ENCODE results near the gene AHR.
"Not testable (repeated sequence)": the region's sequence is repeated elsewhere in the genome, so short reads cannot be mapped to it uniquely, and the experiment has no call there.

The AHR gene

DNA sequence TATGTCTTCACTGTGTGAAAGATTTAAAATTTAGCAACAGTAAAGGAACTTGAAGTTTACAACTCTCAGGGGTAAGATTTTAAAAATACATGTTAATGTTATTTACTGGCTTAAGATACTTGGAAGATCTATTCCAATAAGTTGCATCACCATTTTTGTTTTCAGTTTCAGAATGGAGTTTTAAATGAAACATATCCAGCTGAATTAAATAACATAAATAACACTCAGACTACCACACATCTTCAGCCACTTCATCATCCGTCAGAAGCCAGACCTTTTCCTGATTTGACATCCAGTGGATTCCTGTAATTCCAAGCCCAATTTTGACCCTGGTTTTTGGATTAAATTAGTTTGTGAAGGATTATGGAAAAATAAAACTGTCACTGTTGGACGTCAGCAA is 44.3 kb downstream of the AHR start:
- peak; percentile 15 for DNase-seq

DNA sequence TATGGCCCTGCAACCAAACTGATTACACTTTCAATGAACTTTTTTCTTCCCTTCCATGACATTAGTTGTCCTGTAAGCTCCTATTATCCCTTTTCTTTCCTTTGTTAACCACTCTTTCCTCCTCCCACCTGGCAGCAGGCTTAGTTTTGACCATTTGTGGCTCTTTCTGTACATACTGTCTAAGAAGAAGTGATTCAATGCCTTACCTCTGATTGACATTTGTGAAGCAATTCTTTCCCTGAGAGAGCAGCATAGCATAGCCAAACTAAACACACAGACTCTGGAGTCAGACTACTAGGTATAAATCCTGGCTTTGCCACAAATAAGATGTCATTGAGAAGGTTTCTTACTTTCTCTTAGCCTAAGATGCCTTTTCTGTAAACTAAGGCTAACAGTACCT is 48.9 kb downstream of the AHR start:
- no peak for DNase-seq

GRCh38 chr7:17348932-17349331 is 50.5 kb downstream of the AHR start:
- not testable (repeated sequence) for DNase-seq

DNA sequence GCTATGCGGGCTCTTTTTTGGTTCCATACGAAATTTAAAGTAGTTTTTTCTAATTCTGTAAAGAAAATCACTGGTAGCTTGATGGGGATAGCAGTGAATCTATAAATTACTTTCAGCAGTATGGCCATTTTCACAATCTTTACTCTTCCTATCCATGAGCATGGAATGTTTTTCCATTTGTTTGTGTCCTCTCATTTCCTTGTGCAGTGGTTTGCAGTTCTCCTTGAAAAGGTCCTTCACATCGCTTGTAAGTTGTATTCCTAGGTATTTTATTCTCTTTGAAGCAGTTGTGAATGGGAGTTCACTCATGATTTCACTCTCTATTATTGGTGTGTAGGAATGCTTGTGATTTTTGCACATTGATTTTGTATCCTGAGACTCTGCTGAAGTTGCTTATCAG is 51.9 kb downstream of the AHR start:
- not testable (repeated sequence) for DNase-seq

- not testable (repeated sequence) for DNase-seq
Measured at GRCh38 chr7:17353650-17354419, 55.4 kb downstream of the AHR start.

GRCh38 chr7:17354473-17354872 is 56.0 kb downstream of the AHR start:
- no peak for DNase-seq

DNA sequence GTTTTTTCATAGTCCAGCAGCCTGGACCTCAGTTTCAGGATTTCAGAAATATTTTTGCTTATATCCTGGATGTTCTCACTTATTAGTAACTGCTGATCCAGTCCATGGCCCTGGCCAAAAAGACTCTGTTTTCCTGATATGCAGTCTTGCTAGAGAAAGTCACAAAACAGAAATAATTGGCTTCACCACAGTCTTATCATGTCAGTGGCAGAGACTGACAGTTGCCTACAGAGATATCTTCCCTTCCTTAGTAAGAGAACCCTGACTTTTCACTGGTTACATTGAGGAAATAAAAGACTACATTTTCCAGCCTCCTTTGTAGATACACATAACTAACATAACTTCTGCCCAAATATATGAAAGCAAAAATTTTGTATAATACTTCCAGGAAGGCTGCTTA is 56.6 kb downstream of the AHR start:
- DNase-seq = no peak

- DNase-seq = no peak
Measured at GRCh38 chr7:17357952-17358351, 59.5 kb downstream of the AHR start.

DNA sequence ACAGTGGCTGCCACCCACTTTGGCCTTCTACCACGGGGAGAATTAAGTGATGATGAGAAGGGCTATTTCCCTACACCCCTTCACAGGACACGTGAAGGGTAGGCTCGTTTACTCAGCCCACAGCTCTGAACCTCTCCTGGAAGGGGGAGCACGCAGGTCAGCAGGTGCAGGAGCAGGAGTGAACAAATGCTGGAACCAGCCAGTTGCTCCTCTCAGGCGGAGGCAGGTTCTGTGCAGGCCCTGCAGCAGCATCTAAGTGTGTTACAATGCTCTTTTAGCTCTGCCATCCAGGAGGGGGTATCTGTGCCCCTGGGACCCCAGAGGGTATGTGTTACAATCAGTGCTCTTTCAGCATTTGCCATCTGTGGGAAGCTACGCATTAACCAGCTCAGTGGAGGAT is 61.2 kb downstream of the AHR start:
- no peak for DNase-seq

DNA sequence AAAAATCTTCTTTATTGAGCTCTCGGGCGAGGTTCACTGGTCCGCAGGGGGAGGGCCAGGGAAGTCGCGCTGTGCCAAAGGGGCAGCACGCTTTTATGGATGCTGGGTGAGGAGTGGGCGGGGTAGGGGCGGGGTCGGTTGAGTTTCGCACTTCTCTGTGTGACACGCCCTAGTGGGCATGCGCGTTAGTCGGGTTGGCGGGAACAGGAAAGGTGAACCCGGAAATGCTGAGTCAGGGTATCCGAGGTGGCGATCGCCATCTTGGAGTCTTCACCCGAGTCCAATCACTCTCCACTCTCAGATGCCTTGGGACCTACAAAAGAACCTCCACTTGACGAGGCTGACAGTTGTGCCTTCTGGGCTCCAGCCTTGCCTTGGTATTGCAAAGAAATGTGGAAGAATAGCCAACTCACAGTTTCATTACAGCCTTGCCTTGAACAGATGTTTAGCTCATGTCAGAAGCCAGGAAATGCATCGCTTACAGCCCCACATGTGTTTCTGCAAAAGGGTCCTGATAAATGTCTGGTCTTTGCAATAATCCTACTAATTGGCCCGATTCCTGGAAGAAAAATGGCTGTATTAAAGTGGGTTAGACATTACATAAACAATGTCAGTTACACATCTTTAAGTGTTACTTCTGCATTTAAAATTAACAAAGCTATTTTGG is 64.1 kb downstream of the AHR start:
- peak; percentile 42 for DNase-seq

GRCh38 chr7:17364671-17365070 is 66.2 kb downstream of the AHR start:
- no peak for DNase-seq

DNA sequence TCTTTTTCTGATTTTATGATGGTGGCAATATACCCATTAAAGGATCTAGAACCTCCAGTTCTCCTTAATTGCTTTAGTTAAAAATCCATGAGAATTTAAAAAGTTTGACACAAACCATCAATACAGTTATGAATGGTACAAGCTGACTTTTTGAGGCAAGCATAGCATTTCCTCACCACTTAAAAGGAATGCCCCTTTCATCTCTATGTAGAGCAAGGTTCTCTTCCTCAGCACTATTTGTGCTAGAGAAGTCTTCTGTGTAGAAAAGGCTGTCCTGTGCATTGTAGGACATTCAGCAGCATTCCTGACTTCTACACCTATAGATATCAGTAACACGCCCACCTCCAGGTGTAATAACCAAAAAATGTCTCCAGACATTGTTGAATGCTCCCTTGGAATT is 67.3 kb downstream of the AHR start:
- no peak for DNase-seq

GRCh38 chr7:17367502-17367901 is 69.0 kb downstream of the AHR start:
- no peak for DNase-seq

DNA sequence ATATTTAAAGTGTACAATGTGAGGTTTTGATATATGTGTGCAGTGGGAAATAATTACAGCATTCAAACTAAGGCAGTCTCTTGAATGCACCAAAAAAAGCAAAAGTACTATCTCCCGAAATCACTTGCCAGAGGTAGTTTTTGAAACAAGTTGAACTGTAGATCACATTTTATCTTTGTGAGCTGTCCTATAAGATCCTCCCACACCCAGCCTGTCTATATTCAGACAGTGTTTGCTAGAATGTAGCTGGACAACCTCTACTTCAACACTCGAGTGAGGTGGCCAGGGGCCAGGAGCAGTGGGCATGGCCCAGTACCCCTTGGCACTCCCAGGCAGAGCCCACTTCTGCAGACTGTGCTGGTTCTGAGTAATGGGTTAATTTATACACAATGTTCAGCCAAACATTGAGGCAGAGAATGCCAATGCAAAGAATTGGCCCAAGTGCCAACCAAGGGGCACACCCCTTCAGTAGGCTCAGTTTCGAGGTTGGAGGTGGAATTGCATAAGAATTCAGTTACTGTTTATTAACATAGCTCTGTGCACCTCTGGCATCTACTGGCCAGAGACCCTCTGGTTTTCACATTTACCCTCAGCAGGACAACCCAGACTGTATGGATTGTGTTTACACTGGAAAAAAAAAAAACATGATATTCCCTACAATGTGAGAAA is 70.5 kb downstream of the AHR start:
- DNase-seq = no peak

GRCh38 chr7:17369691-17370426 is 71.4 kb downstream of the AHR start:
- peak; percentile 89 for DNase-seq

GRCh38 chr7:17370901-17371585 is 72.6 kb downstream of the AHR start:
- no peak for DNase-seq

- DNase-seq = peak; percentile 98
Measured at GRCh38 chr7:17371671-17372524, 73.4 kb downstream of the AHR start.

DNA sequence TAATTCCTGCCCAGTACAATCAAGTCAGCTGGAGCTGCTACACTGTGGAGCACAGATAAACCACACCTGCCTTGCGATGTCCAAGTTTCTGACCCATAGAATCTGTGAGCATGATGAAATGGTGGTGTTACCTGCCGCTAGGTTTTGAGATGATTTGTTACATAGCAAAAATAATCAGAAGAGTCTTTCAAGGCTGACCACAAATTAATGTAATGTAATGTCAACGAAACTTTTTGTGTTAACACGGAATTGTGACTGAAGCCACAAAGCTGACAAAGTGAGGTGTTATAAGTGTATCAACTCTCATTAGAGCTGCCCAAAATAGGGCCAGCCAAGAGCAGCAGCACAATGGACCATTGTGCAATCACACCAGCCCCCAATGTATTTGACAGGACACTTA is 75.7 kb downstream of the AHR start:
- no peak for DNase-seq

DNA sequence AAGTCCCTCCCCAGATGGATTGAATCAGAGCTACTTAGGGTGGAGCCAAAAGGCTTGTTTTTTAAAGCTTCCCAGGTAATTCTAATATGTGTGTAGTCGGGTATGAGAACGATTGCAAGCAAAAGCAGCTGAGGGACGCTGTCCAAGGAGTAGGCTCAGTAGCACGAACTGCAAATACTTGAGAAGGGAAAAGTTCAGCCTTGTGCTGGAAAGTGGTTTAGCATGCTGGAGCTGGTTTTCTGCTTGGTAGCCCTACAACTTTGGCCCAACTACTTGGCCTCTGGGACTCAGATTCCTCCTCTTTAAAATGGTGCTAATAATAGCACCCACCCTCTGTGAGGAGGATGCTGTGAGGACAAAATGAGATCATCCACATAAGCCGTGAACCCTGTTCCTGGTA is 76.2 kb downstream of the AHR start:
- no peak for DNase-seq

DNA sequence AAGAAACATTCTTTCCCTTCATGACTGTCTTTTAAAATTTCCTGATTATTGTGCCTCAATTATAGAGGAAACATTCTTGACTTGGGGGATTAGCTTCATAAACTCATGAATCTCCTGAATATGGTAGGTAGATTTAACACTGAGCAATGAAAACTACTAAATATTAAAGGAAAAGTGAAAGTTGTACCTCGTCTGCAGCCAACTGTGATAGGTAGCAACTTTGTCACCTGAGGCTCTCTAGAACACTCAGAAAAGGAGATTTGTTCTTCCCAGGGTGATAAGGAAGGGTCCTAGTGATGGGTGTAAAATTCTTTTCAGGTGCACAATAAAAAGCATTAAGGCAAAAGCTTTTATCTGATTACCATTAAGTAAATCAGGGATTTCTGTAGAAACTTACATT is 78.1 kb downstream of the AHR start:
- DNase-seq = no peak

GRCh38 chr7:17380736-17381662 is 82.5 kb downstream of the AHR start:
- DNase-seq = peak; percentile 84

All from fibroblast of skin of right quadriceps (primary cell).